ENCODE measurements around the gene HAUS2. TPM values are rescaled to one million over a fixed set of nuclear protein-coding genes. Genes with fewer than 3 reads are reported as not detected.

The HAUS2 gene
- total and polyA plus RNA-seq, 2 donors from 2014 or later, result 6.6 to 17.4 TPM

GRCh38 chr15:42578984-42579537, 30.4 kb downstream of the HAUS2 start:
- H3K36me3 ChIP-seq (ENCODE audit: control insufficient read depth in 2 of 3, insufficient read depth in 3 of 3, low read length in 3 of 3), result no peaks in the 10 kb centered on the region
- no peak for TF ChIP-seq CTCF (IDR thresholded peaks at IDR 0.05; ENCODE audit: borderline replicate concordance, extremely low read depth, insufficient read depth)
- intact Hi-C loops (cut with DNase I), result no loop called here
- no peak for FAIRE-seq
- DNase-seq, result no peak
- no peak overlapping the region for H3K27ac ChIP-seq (ENCODE audit: low read depth in 2 of 2, low read length in 2 of 2)
- H3K4me3 ChIP-seq (ENCODE audit: low read length in 3 of 3), result no peak overlapping the region
- no peaks in the 10 kb centered on the region for H3K9me3 ChIP-seq (ENCODE audit: control insufficient read depth in 2 of 3, insufficient read depth in 1 of 3, low read length in 3 of 3)
- peaks cover 3 to 9% (median 8%) of the 10 kb centered on the region in 3 donors for H3K4me1 ChIP-seq (ENCODE audit: control insufficient read depth in 2 of 3, insufficient read depth in 2 of 3, low read depth in 1 of 3, low read length in 3 of 3)
- H3K27me3 ChIP-seq (ENCODE audit: control insufficient read depth, insufficient read depth, low read length), result no peaks in the 10 kb centered on the region
- no peak overlapping the region for H3K9ac ChIP-seq (ENCODE audit: low read length in 3 of 3)

- Histone ChIP-seq H3K36me3 (ENCODE audit: control insufficient read depth in 2 of 3, insufficient read depth in 3 of 3, low read length in 3 of 3) (no peaks in the 10 kb centered on the region), H3K27ac (ENCODE audit: low read depth in 2 of 2, low read length in 2 of 2) (no peak overlapping the region), H3K9me3 (ENCODE audit: control insufficient read depth in 2 of 3, insufficient read depth in 1 of 3, low read length in 3 of 3) (no peaks in the 10 kb centered on the region), H3K27me3 (ENCODE audit: control insufficient read depth, insufficient read depth, low read length) (no peaks in the 10 kb centered on the region), H3K9ac (ENCODE audit: low read length in 3 of 3) (peak overlapping the region; percentile 10 to 20 (median 13)), H3K4me3 (ENCODE audit: low read length in 3 of 3) (peak overlapping the region; percentile 49 to 65 (median 51)), H3K4me1 (ENCODE audit: control insufficient read depth in 2 of 3, insufficient read depth in 2 of 3, low read depth in 1 of 3, low read length in 3 of 3) (peaks cover 3 to 5% (median 4%) of the 10 kb centered on the region in 3 donors)
- no peak for FAIRE-seq
- no peak for TF ChIP-seq CTCF (IDR thresholded peaks at IDR 0.05; ENCODE audit: borderline replicate concordance, extremely low read depth, insufficient read depth)
- intact Hi-C loops (cut with DNase I), result no loop called here
- peak; percentile 87 to 96 (median 94) for DNase-seq
Measured at GRCh38 chr15:42581272-42581730, 32.7 kb downstream of the HAUS2 start.

- Histone ChIP-seq H3K9me3 (ENCODE audit: control insufficient read depth in 2 of 3, insufficient read depth in 1 of 3, low read length in 3 of 3) (no peaks in the 10 kb centered on the region), H3K4me1 (ENCODE audit: control insufficient read depth in 2 of 3, insufficient read depth in 2 of 3, low read depth in 1 of 3, low read length in 3 of 3) (peaks cover 3 to 4% (median 3%) of the 10 kb centered on the region in 3 donors), H3K9ac (ENCODE audit: low read length in 3 of 3) (no peak overlapping the region)
Measured at GRCh38 chr15:42582569-42583375, 34.1 kb downstream of the HAUS2 start.

More at GRCh38 chr15:42582569-42583375, 34.1 kb downstream of the HAUS2 start:
- DNase-seq (no peak), FAIRE-seq (no peak)
- Histone ChIP-seq H3K36me3 (ENCODE audit: control insufficient read depth in 2 of 3, insufficient read depth in 3 of 3, low read length in 3 of 3) (no peaks in the 10 kb centered on the region), H3K4me3 (ENCODE audit: low read length in 3 of 3) (no peak overlapping the region), H3K27me3 (ENCODE audit: control insufficient read depth, insufficient read depth, low read length) (no peaks in the 10 kb centered on the region), H3K27ac (ENCODE audit: low read depth in 2 of 2, low read length in 2 of 2) (peak overlapping the region in 1 of 2 donors; percentile 3)
- intact Hi-C loops (cut with DNase I), result no loop called here
- no peak for TF ChIP-seq CTCF (IDR thresholded peaks at IDR 0.05; ENCODE audit: borderline replicate concordance, extremely low read depth, insufficient read depth)

Measured in kidney (tissue), 14 donors.